GM18873 (cell line): ENCODE data around the gene GLE1.
"Not testable (repeated sequence)": the region's sequence is repeated elsewhere in the genome, so short reads cannot be mapped to it uniquely, and the experiment has no call there.

Experiments used
- ATAC-seq: cut with Tn5 transposase; IDR thresholded peaks from one replicate; pipeline ENCODE4 v1.9.1; 2021; ENCODE audit warnings: mild to moderate bottlenecking, moderate library complexity, moderate number of reproducible peaks; ENCODE audit not compliant: unreplicated experiment, low FRiP score

Gene GLE1

GRCh38 chr9:128495804-128496417 is 8.6 kb upstream of the GLE1 start:
- no peak for ATAC-seq

- no peak for ATAC-seq
These were observed 6.5 kb upstream of the GLE1 start for GRCh38 chr9:128497824-128498610.

- no peak for ATAC-seq
These were observed 5.6 kb upstream of the GLE1 start for GRCh38 chr9:128498911-128499310.

- ATAC-seq: no peak
These were observed 4.6 kb upstream of the GLE1 start for GRCh38 chr9:128499920-128500319.

GRCh38 chr9:128503415-128503825 is 1.1 kb upstream of the GLE1 start:
- ATAC-seq: not testable (repeated sequence)

- no peak for ATAC-seq
These were observed 649 bp upstream of the GLE1 start for GRCh38 chr9:128503870-128504269.

- ATAC-seq: no peak
These were observed 871 bp downstream of the GLE1 start for GRCh38 chr9:128505414-128505765.

GRCh38 chr9:128505906-128506305 is 1.4 kb downstream of the GLE1 start:
- ATAC-seq: not testable (repeated sequence)

- ATAC-seq: no peak
These were observed 8.3 kb downstream of the GLE1 start for GRCh38 chr9:128512820-128513219.

- ATAC-seq: no peak
These were observed 17.4 kb downstream of the GLE1 start for GRCh38 chr9:128521956-128522355.

- no peak for ATAC-seq
These were observed 18.8 kb downstream of the GLE1 start for GRCh38 chr9:128523199-128523925.

- ATAC-seq: no peak
These were observed 22.2 kb downstream of the GLE1 start for GRCh38 chr9:128526720-128527119.

- no peak for ATAC-seq
These were observed 24.1 kb downstream of the GLE1 start for GRCh38 chr9:128528445-128529160.

- ATAC-seq: no peak
These were observed 24.7 kb downstream of the GLE1 start for GRCh38 chr9:128529191-128529590.

GRCh38 chr9:128532581-128532980 is 28.1 kb downstream of the GLE1 start:
- no peak for ATAC-seq

GRCh38 chr9:128540634-128541360 is 36.3 kb downstream of the GLE1 start:
- ATAC-seq: no peak

- ATAC-seq: no peak
These were observed 42.0 kb downstream of the GLE1 start for GRCh38 chr9:128546504-128546903.

GRCh38 chr9:128548876-128549275 is 44.4 kb downstream of the GLE1 start:
- ATAC-seq: no peak

GRCh38 chr9:128550226-128550625 is 45.7 kb downstream of the GLE1 start:
- no peak for ATAC-seq
